GM23248 (cell line): ENCODE measurements around the gene FRAS1. TPM values are rescaled to one million over a fixed set of nuclear protein-coding genes. Genes with fewer than 3 reads are reported as not detected.
"Not testable (repeated sequence)": the region's sequence is repeated elsewhere in the genome, so short reads cannot be mapped to it uniquely, and the experiment has no call there.

Experiments used
- DNase-seq: peaks from one replicate; pipeline ENCODE4 v3.0.0-alpha.2; 2015
- H2AFZ ChIP-seq: fragments of 200-600 bp; sonication (generic); 2 replicates; pipeline ENCODE4 v1.6.1; 2016; ENCODE audit warnings: antibody characterized with exemption
- H3F3A ChIP-seq: fragments of 200-600 bp; sonication (generic); 2 replicates; pipeline ENCODE4 v1.6.1; 2016; ENCODE audit warnings: mild to moderate bottlenecking, antibody characterized with exemption, mixed run types; ENCODE audit not compliant: insufficient read depth
- H3K27ac ChIP-seq: fragments of 200-600 bp; sonication (generic); 2 replicates; pipeline ENCODE4 v1.5.1; 2016; ENCODE audit warnings: mild to moderate bottlenecking
- H3K27me3 ChIP-seq: fragments of 200-600 bp; sonication (generic); replicated peaks from 2 replicates; pipeline ENCODE4 v1.6.1; 2016; ENCODE audit warnings: mild to moderate bottlenecking; ENCODE audit not compliant: insufficient read depth
- H3K36me3 ChIP-seq: fragments of 200-600 bp; sonication (generic); 2 replicates; pipeline ENCODE4 v1.6.1; 2016; ENCODE audit warnings: low read depth, mild to moderate bottlenecking
- H3K4me1 ChIP-seq: fragments of 200-600 bp; sonication (generic); 2 replicates; pipeline ENCODE4 v1.6.1; 2016; ENCODE audit warnings: mild to moderate bottlenecking; ENCODE audit not compliant: insufficient read depth
- H3K4me2 ChIP-seq: fragments of 200-600 bp; sonication (generic); one replicate; pipeline ENCODE4 v1.6.1; 2016; ENCODE audit warnings: mild to moderate bottlenecking; ENCODE audit not compliant: unreplicated experiment
- H3K4me3 ChIP-seq: fragments of 200-600 bp; sonication (generic); 2 replicates; pipeline ENCODE4 v1.5.1; 2016; ENCODE audit warnings: mild to moderate bottlenecking
- H3K79me2 ChIP-seq: fragments of 200-600 bp; sonication (generic); 2 replicates; pipeline ENCODE4 v1.6.1; 2016; ENCODE audit warnings: mild to moderate bottlenecking; ENCODE audit not compliant: insufficient read depth
- H3K9ac ChIP-seq: fragments of 200-600 bp; sonication (generic); 2 replicates; pipeline ENCODE4 v1.6.1; 2016; ENCODE audit warnings: mild to moderate bottlenecking
- H3K9me2 ChIP-seq: fragments of 200-600 bp; sonication (generic); 2 replicates; pipeline ENCODE4 v1.6.1; 2016; ENCODE audit warnings: mixed run types, mild to moderate bottlenecking, moderate library complexity; ENCODE audit not compliant: insufficient read depth
- H3K9me3 ChIP-seq: fragments of 200-600 bp; sonication (generic); one replicate; pipeline ENCODE4 v1.6.1; 2017; ENCODE audit warnings: low read depth
- H4K20me1 ChIP-seq: fragments of 200-600 bp; sonication (generic); 2 replicates; pipeline ENCODE4 v1.6.0; 2016; ENCODE audit not compliant: insufficient read depth
- EZH2 ChIP-seq: fragments of 200-600 bp; sonication (generic); IDR thresholded peaks from 2 replicates; pipeline ENCODE4 v1.6.1; 2018; ENCODE audit warnings: antibody characterized with exemption, mild to moderate bottlenecking; ENCODE audit not compliant: insufficient read depth, poor library complexity, severe bottlenecking
- EZH2phosphoT487 ChIP-seq: fragments of 200-600 bp; sonication (generic); IDR thresholded peaks from 2 replicates; pipeline ENCODE4 v1.6.1; 2018; ENCODE audit warnings: antibody characterized with exemption, moderate library complexity, mild to moderate bottlenecking, low read depth; ENCODE audit not compliant: insufficient read depth
- WGBS, 2 experiments: methylation state at CpG; one replicate each; pipeline ENCODE4 v1.1.6; 2015 to 2017; ENCODE audit warnings: low lambda C conversion rate in 2 of 2, low coverage in 1 of 2; ENCODE audit errors: missing lambda C conversion rate in 2 of 2; 5-methylcytosine and 5-hydroxymethylcytosine counted together
- in situ Hi-C: fragments of 300-500 bp; cut with MboI; formaldehyde crosslinking; loops from 2 replicates; pipeline ENCODE4 v1.15.0; 2020
- polyA plus RNA-seq: library from polyadenylated mRNA; unstranded; fragments of >200 nt; fragmentation: Nextera tagmentation; extraction: Ambion mirVana; gene quantifications from 2 replicates; pipeline ENCODE4 v1.2.1, GENCODE V29; 2016
- total RNA-seq: library from RNA; depleted of rRNA; stranded (reverse); fragments of >200 nt; shearing (Covaris generic); gene quantifications from 2 replicates; pipeline ENCODE4 v1.2.3, GENCODE V29; 2014

FRAS1 gene
- total and polyA plus RNA-seq, 2 experiments from 2014 or later, result 6.5 to 19.8 TPM

- H3K4me1 ChIP-seq, result peaks cover 10% of the 10 kb centered on the region; the same call in 1 of the 2 replicates
- no peaks in the 10 kb centered on the region for H3K9me3 ChIP-seq
- TF ChIP-seq EZH2, result no peak
- no peak for TF ChIP-seq EZH2phosphoT487
- no peaks in the 10 kb centered on the region for H3K79me2 ChIP-seq
- in situ Hi-C loops, result no loop called here
- DNase-seq, result peak; percentile 60
- no peaks in the 10 kb centered on the region for H3K9me2 ChIP-seq
- no peaks in the 10 kb centered on the region for H3K27me3 ChIP-seq
- no peak overlapping the region for H3K4me3 ChIP-seq
- no peak overlapping the region for H3K9ac ChIP-seq
- no peak overlapping the region for H3K27ac ChIP-seq
- H3K4me2 ChIP-seq, result no peak overlapping the region
- peaks cover 15% of the 10 kb centered on the region; the same call in 1 of the 2 replicates for H3F3A ChIP-seq
- no peaks in the 10 kb centered on the region for H3K36me3 ChIP-seq
- no peak overlapping the region for H2AFZ ChIP-seq
- no peaks in the 10 kb centered on the region for H4K20me1 ChIP-seq
Measured at GRCh38 chr4:78100060-78100459, 42.9 kb downstream of the FRAS1 start.

GRCh38 chr4:78119698-78120097 lies 62.6 kb downstream of the FRAS1 start:
- Histone ChIP-seq H4K20me1 (no peaks in the 10 kb centered on the region), H3K4me3 (no peak overlapping the region), H3K9ac (no peak overlapping the region), H3K79me2 (no peaks in the 10 kb centered on the region), H3K4me1 (no peaks in the 10 kb centered on the region), H2AFZ (no peak overlapping the region), H3K27me3 (no peaks in the 10 kb centered on the region), H3K27ac (no peak overlapping the region), H3K4me2 (no peak overlapping the region), H3F3A (no peaks in the 10 kb centered on the region), H3K9me3 (no peaks in the 10 kb centered on the region), H3K9me2 (no peaks in the 10 kb centered on the region), H3K36me3 (no peaks in the 10 kb centered on the region)
- WGBS, 2 experiments, result 80 to 83% methylated on average over 2 of the region's 2 CpGs
- DNase-seq, result peak; percentile 49
- TF ChIP-seq EZH2, result no peak
- TF ChIP-seq EZH2phosphoT487, result no peak
- in situ Hi-C loops, result no loop called here

GRCh38 chr4:78120144-78120880 lies 63.2 kb downstream of the FRAS1 start:
- Histone ChIP-seq H3K9me2 (no peaks in the 10 kb centered on the region), H3K27ac (no peak overlapping the region), H3K79me2 (no peaks in the 10 kb centered on the region), H3K4me1 (no peaks in the 10 kb centered on the region), H3K4me2 (no peak overlapping the region), H3F3A (no peaks in the 10 kb centered on the region), H2AFZ (no peak overlapping the region), H4K20me1 (no peaks in the 10 kb centered on the region), H3K27me3 (no peaks in the 10 kb centered on the region), H3K4me3 (no peak overlapping the region), H3K9me3 (no peaks in the 10 kb centered on the region), H3K36me3 (no peaks in the 10 kb centered on the region), H3K9ac (no peak overlapping the region)
- TF ChIP-seq EZH2phosphoT487, result no peak
- no peak for TF ChIP-seq EZH2
- in situ Hi-C loops, result no loop called here
- DNase-seq, result no peak
- 63% methylated on average over 4 of the region's 4 CpGs for WGBS, 2 experiments

- H3K4me2 ChIP-seq, result no peak overlapping the region
- in situ Hi-C loops, result no loop called here
- WGBS, 2 experiments, result 74 to 81% methylated on average over 4 of the region's 4 CpGs
Measured at GRCh38 chr4:78121338-78121904, 64.3 kb downstream of the FRAS1 start.

GRCh38 chr4:78125834-78126331 lies 68.8 kb downstream of the FRAS1 start:
- H3F3A ChIP-seq, H3K9ac ChIP-seq, H3K9me3 ChIP-seq, in situ Hi-C loops, H3K9me2 ChIP-seq, H3K4me1 ChIP-seq, H3K36me3 ChIP-seq, H3K79me2 ChIP-seq, H4K20me1 ChIP-seq, H3K4me3 ChIP-seq, H3K27me3 ChIP-seq, H3K27ac ChIP-seq, H3K4me2 ChIP-seq: not testable (repeated sequence)
- WGBS, 2 experiments, result 48 to 49% methylated on average over 6 of the region's 6 CpGs
- DNase-seq, result peak; percentile 15
- H2AFZ ChIP-seq, result peak overlapping the region; percentile 38

More at GRCh38 chr4:78121338-78121904, 64.3 kb downstream of the FRAS1 start:
- no peak for TF ChIP-seq EZH2
- TF ChIP-seq EZH2phosphoT487, result no peak
- no peaks in the 10 kb centered on the region for H3K27me3 ChIP-seq
- no peaks in the 10 kb centered on the region for H3K36me3 ChIP-seq
- no peak for DNase-seq
- H3K9me3 ChIP-seq, result no peaks in the 10 kb centered on the region
- no peak overlapping the region for H3K9ac ChIP-seq
- H3F3A ChIP-seq, result no peaks in the 10 kb centered on the region
- H2AFZ ChIP-seq, result no peak overlapping the region
- no peaks in the 10 kb centered on the region for H3K9me2 ChIP-seq
- H3K27ac ChIP-seq, result no peak overlapping the region
- H3K4me1 ChIP-seq, result 0 out of 2 replicates have a peak, but pooled peaks cover 4% of the 10 kb centered on the region
- H4K20me1 ChIP-seq, result no peaks in the 10 kb centered on the region
- no peaks in the 10 kb centered on the region for H3K79me2 ChIP-seq
- no peak overlapping the region for H3K4me3 ChIP-seq
